IMR-90 (cell line): ENCODE measurements around the gene AOPEP. TPM values are rescaled to one million over a fixed set of nuclear protein-coding genes. Genes with fewer than 3 reads are reported as not detected.
A peak's percentile ranks its signal among the peaks of the same experiment; 100 is the strongest.

Source experiments
- ATAC-seq: fragments of 200-7000 bp; cut with Tn5 transposase; 2 replicates; pipeline ENCODE4 v1.9.1; 2020; ENCODE audit warnings: low read depth, mild to moderate bottlenecking, moderate library complexity
- BruUV-seq: library from RNA; stranded (reverse); fragments of 400-500 nt; replicated peaks from 2 replicates; lab custom pipeline; 2021; lab: Mats Ljungman, UMichigan
- CTCF ChIA-PET: fragments of 300-600 bp; formaldehyde crosslinking; extraction: SDS; loops from one replicate; lab custom pipeline; 2021; ENCODE audit warnings: antibody characterized with exemption; lab: Yijun Ruan, JAX
- POLR2A ChIA-PET: fragments of 300-600 bp; sonication (Branson Sonifier 250); formaldehyde crosslinking; loops from one replicate; lab custom pipeline; 2022; ENCODE audit warnings: antibody characterized with exemption; ENCODE audit not compliant: unreplicated experiment; lab: Charles Lee
- DNase-seq: peaks from one replicate; pipeline ENCODE4 v3.0.0; 2013
- H2AFZ ChIP-seq: replicated peaks from 2 replicates; pipeline ENCODE3; 2013; ENCODE audit warnings: low read length, mild to moderate bottlenecking; ENCODE audit not compliant: poor library complexity
- H2AK5ac ChIP-seq: 2 replicates; pipeline ENCODE4 v1.6.1; 2013; ENCODE audit warnings: low read depth, low read length, inconsistent platforms
- H2AK9ac ChIP-seq: replicated peaks from 2 replicates; pipeline ENCODE3; 2013; ENCODE audit warnings: mild to moderate bottlenecking, low read depth, low read length, moderate library complexity; ENCODE audit not compliant: poor library complexity
- H2BK120ac ChIP-seq: 2 replicates; pipeline ENCODE4 v1.6.1; 2013; ENCODE audit warnings: low read depth, low read length, inconsistent platforms
- H2BK15ac ChIP-seq: 3 replicates; pipeline ENCODE4 v1.6.1; 2013; ENCODE audit warnings: low read depth, low read length, inconsistent platforms
- H2BK20ac ChIP-seq: 2 replicates; pipeline ENCODE4 v1.6.1; 2013; ENCODE audit warnings: low read depth, mild to moderate bottlenecking, inconsistent platforms, low read length, moderate library complexity
- H2BK5ac ChIP-seq: 2 replicates; pipeline ENCODE4 v1.6.1; 2013; ENCODE audit warnings: mild to moderate bottlenecking, low read depth, low read length, inconsistent platforms; ENCODE audit not compliant: poor library complexity, severe bottlenecking
- H3K14ac ChIP-seq: replicated peaks from 2 replicates; pipeline ENCODE4 v1.6.1; 2013; ENCODE audit warnings: low read depth, low read length, inconsistent platforms
- H3K18ac ChIP-seq: 2 replicates; pipeline ENCODE4 v1.6.1; 2013; ENCODE audit warnings: low read depth, low read length, control low read depth
- H3K23ac ChIP-seq: 2 replicates; pipeline ENCODE4 v1.6.1; 2013; ENCODE audit warnings: low read depth, low read length, inconsistent platforms
- H3K27ac ChIP-seq: 2 replicates; pipeline ENCODE4 v1.5.1; 2013; ENCODE audit warnings: mild to moderate bottlenecking, control low read depth, low read length; ENCODE audit not compliant: insufficient read depth
- H3K27me3 ChIP-seq: 2 replicates; pipeline ENCODE4 v1.6.1; 2013; ENCODE audit warnings: low read length; ENCODE audit not compliant: control insufficient read depth, insufficient read depth
- H3K36me3 ChIP-seq: 2 replicates; pipeline ENCODE4 v1.6.1; 2013; ENCODE audit warnings: low read length, mixed read lengths; ENCODE audit not compliant: control insufficient read depth, insufficient read depth
- H3K4ac ChIP-seq: 2 replicates; pipeline ENCODE4 v1.6.1; 2013; ENCODE audit warnings: low read depth, low read length, inconsistent platforms
- H3K4me1 ChIP-seq: 2 replicates; pipeline ENCODE4 v1.6.1; 2013; ENCODE audit warnings: low read length, mixed read lengths; ENCODE audit not compliant: control insufficient read depth, insufficient read depth
- H3K4me2 ChIP-seq: 2 replicates; pipeline ENCODE4 v1.6.1; 2013; ENCODE audit warnings: low read depth, mild to moderate bottlenecking, control low read depth, low read length, moderate library complexity
- H3K4me3 ChIP-seq: 2 replicates; pipeline ENCODE4 v1.5.1; 2013; ENCODE audit warnings: low read depth, mild to moderate bottlenecking, control low read depth, low read length, moderate library complexity; ENCODE audit not compliant: insufficient read depth
- H3K56ac ChIP-seq: 2 replicates; pipeline ENCODE4 v1.6.1; 2013; ENCODE audit warnings: low read length, inconsistent platforms; ENCODE audit not compliant: insufficient read depth; ENCODE audit errors: extremely low read depth
- H3K79me1 ChIP-seq, 2 experiments: 2 replicates each; pipeline ENCODE4 v1.6.1; 2013; ENCODE audit warnings: low read length in 2 of 2, inconsistent platforms in 1 of 2, low read depth in 1 of 2
- H3K9ac ChIP-seq: 2 replicates; pipeline ENCODE4 v1.6.1; 2013; ENCODE audit warnings: low read depth, low read length, control low read depth
- H3K9me1 ChIP-seq: 2 replicates; pipeline ENCODE4 v1.6.1; 2013; ENCODE audit warnings: low read length, inconsistent platforms; ENCODE audit not compliant: insufficient read depth
- H3K9me3 ChIP-seq: 2 replicates; pipeline ENCODE4 v1.6.1; 2013; ENCODE audit warnings: low read length; ENCODE audit not compliant: control insufficient read depth, insufficient read depth
- H4K20me1 ChIP-seq: 2 replicates; pipeline ENCODE4 v1.6.1; 2013; ENCODE audit warnings: low read length, inconsistent platforms; ENCODE audit not compliant: insufficient read depth
- H4K5ac ChIP-seq: 2 replicates; pipeline ENCODE4 v1.6.1; 2013; ENCODE audit warnings: mild to moderate bottlenecking, low read depth, low read length, control low read depth
- H4K8ac ChIP-seq, 2 experiments: 2 replicates each; pipeline ENCODE4 v1.6.1; 2013; ENCODE audit warnings: low read depth in 2 of 2, low read length in 2 of 2, control low read depth in 1 of 2, inconsistent platforms in 1 of 2
- H4K91ac ChIP-seq: 2 replicates; pipeline ENCODE4 v1.6.1; 2013; ENCODE audit warnings: low read depth, low read length, inconsistent platforms; ENCODE audit not compliant: insufficient read depth
- CHD1 ChIP-seq: IDR thresholded peaks from 2 replicates; pipeline ENCODE4 v1.6.1; 2012; ENCODE audit warnings: low read depth, low read length, improper control_type of control experiment
- MAFK ChIP-seq: IDR thresholded peaks from 2 replicates; pipeline ENCODE4 v1.6.1; 2012; ENCODE audit warnings: low read depth, low read length, improper control_type of control experiment
- MAZ ChIP-seq: IDR thresholded peaks from 2 replicates; pipeline ENCODE4 v1.6.1; 2012; ENCODE audit warnings: low read depth, mild to moderate bottlenecking, low read length, improper control_type of control experiment, moderate library complexity, borderline replicate concordance
- MXI1 ChIP-seq: IDR thresholded peaks from 2 replicates; pipeline ENCODE4 v1.6.1; 2012; ENCODE audit warnings: low read depth, mild to moderate bottlenecking, low read length, moderate library complexity, borderline replicate concordance
- POLR2A ChIP-seq: IDR thresholded peaks from 2 replicates; pipeline ENCODE4 v1.6.1; 2012; ENCODE audit warnings: mild to moderate bottlenecking, low read depth, low read length
- RAD21 ChIP-seq: IDR thresholded peaks from 2 replicates; pipeline ENCODE4 v1.6.1; 2012; ENCODE audit warnings: low read length, improper control_type of control experiment
- RCOR1 ChIP-seq: IDR thresholded peaks from 2 replicates; pipeline ENCODE4 v1.6.1; 2012; ENCODE audit warnings: mild to moderate bottlenecking, low read length, improper control_type of control experiment; ENCODE audit not compliant: insufficient replicate concordance
- RFX5 ChIP-seq: IDR thresholded peaks from 2 replicates; pipeline ENCODE4 v1.8.0; 2012; ENCODE audit warnings: low read depth, mild to moderate bottlenecking, low read length, moderate library complexity
- SMC3 ChIP-seq: fragments of 150-350 bp; IDR thresholded peaks from 2 replicates; pipeline ENCODE4 v1.6.1; 2016; ENCODE audit warnings: low read depth, mild to moderate bottlenecking, antibody characterized with exemption, low read length, moderate library complexity
- WGBS, 2 experiments: methylation state at CpG; one replicate each; pipeline versions ENCODE4 v1.1.5 to v1.1.7; 2013; ENCODE audit warnings: missing lambda C conversion rate in 2 of 2; ENCODE audit not compliant: insufficient read length in 1 of 2; ENCODE audit errors: extremely low coverage in 2 of 2; 5-methylcytosine and 5-hydroxymethylcytosine counted together
- dilution Hi-C: fragments of 300-500 bp; cut with HindIII; formaldehyde crosslinking; loops from one replicate; pipeline ENCODE4 v1.14.3; 2018; ENCODE audit warnings: low sequenced_read_pairs; ENCODE audit not compliant: unreplicated experiment
- in situ Hi-C: fragments of 300-500 bp; cut with MboI; formaldehyde crosslinking; loops from 3 replicates; pipeline ENCODE4 v1.14.3; 2019; ENCODE audit warnings: low sequenced_read_pairs, inconsistent platforms, mixed read lengths
- intact Hi-C: fragments of 100-400 bp; cut with micrococcal nuclease; formaldehyde crosslinking; loops from 2 replicates; pipeline ENCODE4 v1.10.0; 2022
- polyA plus RNA-seq, 3 experiments: library from polyadenylated mRNA; depleted of rRNA; stranded (reverse); fragments of >200 nt; gene quantifications; 2 replicates each; pipeline ENCODE4 v1.2.3, GENCODE V29; 2012; ENCODE audit warnings: low replicate concordance in 1 of 3
- total RNA-seq: library from RNA; depleted of rRNA; stranded (reverse); fragments of >200 nt; gene quantifications from 2 replicates; pipeline ENCODE4 v1.2.3, GENCODE V29; 2012
- TF ChIP-seq, protein P1 (sequence below): fragments of 150-350 bp; IDR thresholded peaks from 2 replicates; pipeline ENCODE4 v1.6.1; 2016; ENCODE audit warnings: low read depth, mild to moderate bottlenecking, low read length, moderate library complexity, borderline replicate concordance
- TF ChIP-seq, protein P2 (sequence below): fragments of 150-350 bp; IDR thresholded peaks from 2 replicates; pipeline ENCODE4 v1.6.1; 2017; ENCODE audit warnings: mild to moderate bottlenecking, antibody characterized with exemption, low read length, low read depth
- TF ChIP-seq, protein P3 (sequence below): conservative IDR thresholded peaks from 2 replicates; pipeline ENCODE4 v1.5.1; 2012; ENCODE audit warnings: mild to moderate bottlenecking, low read depth, low read length, improper control_type of control experiment

The AOPEP gene
- total and polyA plus RNA-seq, 2 of the 4 experiments (the other 2 are of a cell fraction) = 34.9 to 38.7 TPM

DNA sequence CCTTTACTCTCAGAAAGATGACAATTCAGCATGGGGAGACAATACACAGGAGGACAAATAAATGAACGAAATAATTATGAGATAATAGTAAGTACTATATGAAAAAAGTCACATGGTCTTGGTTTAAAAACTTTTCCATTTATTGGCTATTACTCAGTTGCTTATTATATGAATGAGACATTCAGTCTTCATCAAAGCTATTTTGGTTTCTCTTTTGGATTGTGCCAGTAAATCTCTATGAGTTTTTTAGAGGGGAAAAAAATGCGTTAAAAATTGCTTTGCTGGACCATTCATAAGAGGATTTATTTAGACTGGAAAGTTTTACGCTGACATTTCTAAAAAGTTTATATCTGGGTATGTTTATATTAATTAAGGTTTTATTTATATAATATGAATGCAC lies 137.7 kb downstream of the AOPEP start:
- intact Hi-C loops = no loop called here
- H4K91ac ChIP-seq = peak overlapping the region; percentile 30; the same call in 1 of the 2 replicates
- peaks cover 37% of the 10 kb centered on the region for H3K9me1 ChIP-seq
- no peaks in the 10 kb centered on the region for H3K9me3 ChIP-seq
- H3K27me3 ChIP-seq = no peaks in the 10 kb centered on the region
- H3K4me1 ChIP-seq = peaks cover 28% of the 10 kb centered on the region
- H3K4me3 ChIP-seq = no peak overlapping the region
- no peak overlapping the region for H3K56ac ChIP-seq
- no peaks in the 10 kb centered on the region for H3K36me3 ChIP-seq
- 0 out of 2 replicates have a peak, but pooled peaks cover 5% of the 10 kb centered on the region for H4K20me1 ChIP-seq
- no peak overlapping the region for H2AFZ ChIP-seq
- WGBS, 2 experiments = no CpG with 5 or more reads among the region's 3 CpGs
- no peak overlapping the region; the same call in 2 of the 3 replicates for H2BK15ac ChIP-seq
- no TSS peak for BruUV-seq
- ChIA-PET POLR2A (no interaction called here), CTCF (interaction anchor here (1.4 kb wide), 1 partner anchor 183 kb away, joined by 3 read pairs; no protein-coding TSS in a partner anchor)
- dilution Hi-C loops = no loop called here
- H3K18ac ChIP-seq = 0 out of 2 replicates have a peak overlapping the region, but pooled peaks have one; percentile 38
- peak overlapping the region; percentile 4 for H2BK5ac ChIP-seq
- H3K14ac ChIP-seq = no peak overlapping the region
- H3K79me1 ChIP-seq = peaks cover 3 to 46% of the 10 kb centered on the region in 2 experiments; a peak in 3 of 4 replicates
- TF ChIP-seq, protein P1, sequence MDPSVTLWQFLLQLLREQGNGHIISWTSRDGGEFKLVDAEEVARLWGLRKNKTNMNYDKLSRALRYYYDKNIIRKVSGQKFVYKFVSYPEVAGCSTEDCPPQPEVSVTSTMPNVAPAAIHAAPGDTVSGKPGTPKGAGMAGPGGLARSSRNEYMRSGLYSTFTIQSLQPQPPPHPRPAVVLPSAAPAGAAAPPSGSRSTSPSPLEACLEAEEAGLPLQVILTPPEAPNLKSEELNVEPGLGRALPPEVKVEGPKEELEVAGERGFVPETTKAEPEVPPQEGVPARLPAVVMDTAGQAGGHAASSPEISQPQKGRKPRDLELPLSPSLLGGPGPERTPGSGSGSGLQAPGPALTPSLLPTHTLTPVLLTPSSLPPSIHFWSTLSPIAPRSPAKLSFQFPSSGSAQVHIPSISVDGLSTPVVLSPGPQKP = no peak
- TF ChIP-seq POLR2A (no peak), RCOR1 (no peak), MAZ (no peak), MXI1 (no peak), SMC3 (no peak), CHD1 (no peak), RFX5 (no peak), MAFK (no peak), RAD21 (no peak)
- TF ChIP-seq, protein P2, sequence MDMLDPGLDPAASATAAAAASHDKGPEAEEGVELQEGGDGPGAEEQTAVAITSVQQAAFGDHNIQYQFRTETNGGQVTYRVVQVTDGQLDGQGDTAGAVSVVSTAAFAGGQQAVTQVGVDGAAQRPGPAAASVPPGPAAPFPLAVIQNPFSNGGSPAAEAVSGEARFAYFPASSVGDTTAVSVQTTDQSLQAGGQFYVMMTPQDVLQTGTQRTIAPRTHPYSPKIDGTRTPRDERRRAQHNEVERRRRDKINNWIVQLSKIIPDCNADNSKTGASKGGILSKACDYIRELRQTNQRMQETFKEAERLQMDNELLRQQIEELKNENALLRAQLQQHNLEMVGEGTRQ = no peak
- TF ChIP-seq, protein P3, sequence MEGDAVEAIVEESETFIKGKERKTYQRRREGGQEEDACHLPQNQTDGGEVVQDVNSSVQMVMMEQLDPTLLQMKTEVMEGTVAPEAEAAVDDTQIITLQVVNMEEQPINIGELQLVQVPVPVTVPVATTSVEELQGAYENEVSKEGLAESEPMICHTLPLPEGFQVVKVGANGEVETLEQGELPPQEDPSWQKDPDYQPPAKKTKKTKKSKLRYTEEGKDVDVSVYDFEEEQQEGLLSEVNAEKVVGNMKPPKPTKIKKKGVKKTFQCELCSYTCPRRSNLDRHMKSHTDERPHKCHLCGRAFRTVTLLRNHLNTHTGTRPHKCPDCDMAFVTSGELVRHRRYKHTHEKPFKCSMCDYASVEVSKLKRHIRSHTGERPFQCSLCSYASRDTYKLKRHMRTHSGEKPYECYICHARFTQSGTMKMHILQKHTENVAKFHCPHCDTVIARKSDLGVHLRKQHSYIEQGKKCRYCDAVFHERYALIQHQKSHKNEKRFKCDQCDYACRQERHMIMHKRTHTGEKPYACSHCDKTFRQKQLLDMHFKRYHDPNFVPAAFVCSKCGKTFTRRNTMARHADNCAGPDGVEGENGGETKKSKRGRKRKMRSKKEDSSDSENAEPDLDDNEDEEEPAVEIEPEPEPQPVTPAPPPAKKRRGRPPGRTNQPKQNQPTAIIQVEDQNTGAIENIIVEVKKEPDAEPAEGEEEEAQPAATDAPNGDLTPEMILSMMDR = no peak
- H2BK20ac ChIP-seq = no peak overlapping the region
- no peak overlapping the region for H2AK9ac ChIP-seq
- no peak overlapping the region for H3K27ac ChIP-seq
- H3K4ac ChIP-seq = peak overlapping the region; percentile 62; the same call in 1 of the 2 replicates
- no peak overlapping the region for H3K9ac ChIP-seq
- H2BK120ac ChIP-seq = peak overlapping the region; percentile 58; the same call in 1 of the 2 replicates
- H3K23ac ChIP-seq = no peak overlapping the region
- ATAC-seq = no peak
- H4K5ac ChIP-seq = no peak overlapping the region
- H2AK5ac ChIP-seq = no peak overlapping the region
- H4K8ac ChIP-seq = no peak overlapping the region
- peak; percentile 44 for DNase-seq
- 0 out of 2 replicates have a peak overlapping the region, but pooled peaks have one; percentile 32 for H3K4me2 ChIP-seq
- in situ Hi-C loops = no loop called here
